Panc1 (cell line): ENCODE results near the gene SYT2. TPM values are rescaled to one million over a fixed set of nuclear protein-coding genes. Genes with fewer than 3 reads are reported as not detected.

Experiments used
- ATAC-seq: fragments of 200-7000 bp; cut with Tn5 transposase; 2 replicates; pipeline ENCODE4 v1.9.1; 2020; ENCODE audit warnings: mild to moderate bottlenecking, moderate library complexity
- BruUV-seq: library from RNA; stranded (reverse); fragments of 400-500 nt; replicated peaks from 2 replicates; lab custom pipeline; 2021; lab: Mats Ljungman, UMichigan
- CTCF ChIA-PET: fragments of 300-600 bp; sonication (Branson Sonifier 250); formaldehyde crosslinking; loops from one replicate; lab custom pipeline; 2022; ENCODE audit warnings: antibody characterized with exemption; lab: Charles Lee
- POLR2A ChIA-PET: fragments of 300-600 bp; sonication (Branson Sonifier 250); formaldehyde crosslinking; loops from one replicate; lab custom pipeline; 2022; ENCODE audit warnings: antibody characterized with exemption; lab: Charles Lee
- DNase-seq: peaks from one replicate; pipeline ENCODE4 v3.0.0-alpha.2; 2010; ENCODE audit warnings: low read depth, low spot score
- H3K27ac ChIP-seq: 2 replicates; pipeline ENCODE4 v1.5.1; 2011; ENCODE audit warnings: mild to moderate bottlenecking, low read length, inconsistent platforms
- H3K27me3 ChIP-seq: fragments of 200-500 bp; sonication (Bioruptor generic); 2 replicates; pipeline ENCODE4 v1.6.0; 2014; ENCODE audit warnings: low read length, inconsistent platforms; ENCODE audit not compliant: control insufficient read depth, insufficient read depth
- H3K36me3 ChIP-seq: fragments of 200-500 bp; sonication (Bioruptor generic); 2 replicates; pipeline ENCODE4 v1.5.1; 2014; ENCODE audit warnings: inconsistent platforms, mild to moderate bottlenecking, low read length, moderate library complexity; ENCODE audit not compliant: control insufficient read depth, insufficient read depth
- H3K4me1 ChIP-seq: 2 replicates; pipeline ENCODE4 v1.5.1; 2011; ENCODE audit warnings: inconsistent platforms, mild to moderate bottlenecking, low read length, moderate library complexity; ENCODE audit not compliant: control insufficient read depth, insufficient read depth
- H3K4me3 ChIP-seq, 2 experiments: 2 replicates each; pipeline ENCODE4 v1.5.1; 2011 to 2012; ENCODE audit warnings: low read depth in 2 of 2, low read length in 2 of 2, mild to moderate bottlenecking in 2 of 2, inconsistent platforms in 1 of 2, moderate library complexity in 1 of 2
- H3K9me3 ChIP-seq: fragments of 200-500 bp; sonication (Bioruptor generic); 2 replicates; pipeline ENCODE4 v1.5.1; 2014; ENCODE audit warnings: low read depth, mild to moderate bottlenecking, inconsistent platforms, low read length, moderate library complexity; ENCODE audit not compliant: control insufficient read depth, insufficient read depth
- CTCF ChIP-seq: fragments of 450-650 bp; IDR thresholded peaks from 2 replicates; pipeline ENCODE4 v1.5.1; 2017; ENCODE audit warnings: mild to moderate bottlenecking
- POLR2AphosphoS5 ChIP-seq: IDR thresholded peaks from 2 replicates; pipeline ENCODE4 v1.6.1; 2012; ENCODE audit warnings: mild to moderate bottlenecking, low read depth, low read length, moderate library complexity
- SIN3A ChIP-seq: IDR thresholded peaks from 2 replicates; pipeline ENCODE4 v1.6.1; 2012; ENCODE audit warnings: low read depth, mild to moderate bottlenecking, low read length, moderate library complexity, borderline replicate concordance; ENCODE audit not compliant: insufficient read depth
- TCF7L2 ChIP-seq: IDR thresholded peaks from 2 replicates; pipeline ENCODE4 v1.6.1; 2011; ENCODE audit warnings: mild to moderate bottlenecking, low read depth, low read length, inconsistent platforms
- in situ Hi-C: cut with HindIII; loops from 2 replicates; pipeline ENCODE4 v1.10.0; 2016; ENCODE audit warnings: low sequenced_read_pairs, low pct_unique_long_range_greater_than_20kb
- intact Hi-C: fragments of 100-400 bp; cut with micrococcal nuclease; formaldehyde crosslinking; loops from one replicate; pipeline ENCODE4 v1.10.0; 2022; ENCODE audit not compliant: unreplicated experiment
- total RNA-seq: library from RNA; stranded (reverse); gene quantifications from one replicate; pipeline ENCODE4 v1.2.1, GENCODE V29; 2021; ENCODE audit not compliant: unreplicated experiment
- TF ChIP-seq, protein P1 (sequence below), 2 experiments: IDR thresholded peaks; 2 replicates each; pipeline ENCODE4 v1.6.1; 2011 to 2012; ENCODE audit warnings: low read depth in 2 of 2, control low read depth in 1 of 2, low read length in 1 of 2, mild to moderate bottlenecking in 1 of 2, moderate library complexity in 1 of 2; ENCODE audit not compliant: insufficient read depth in 1 of 2

The SYT2 gene
- total RNA-seq, 1 experiment from 2014 or later: 0.03 TPM

DNA sequence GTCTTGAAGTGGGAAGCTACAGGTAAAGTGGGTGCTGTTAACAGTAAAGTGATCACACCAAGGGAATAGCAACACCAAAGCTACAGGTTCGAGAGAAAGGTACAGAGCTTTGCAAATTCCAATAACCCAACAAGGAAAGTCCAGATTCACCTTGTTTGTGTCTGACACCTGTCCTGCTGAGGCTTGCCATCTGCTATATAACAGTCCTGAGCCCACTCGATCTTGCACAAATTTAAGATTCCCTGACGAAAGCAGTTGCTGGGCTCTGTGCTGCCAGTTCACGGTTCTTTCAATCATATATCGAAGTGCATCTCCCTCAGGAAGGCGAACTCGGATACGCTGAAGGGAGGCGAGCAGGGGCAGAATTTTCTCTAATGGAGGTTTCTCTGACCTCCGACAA lies 23.0 kb upstream of the SYT2 start:
- no peaks in the 10 kb centered on the region for H3K9me3 ChIP-seq
- in situ Hi-C loops (no loop called here), intact Hi-C loops (no loop called here)
- ChIA-PET POLR2A (no interaction called here), CTCF (no interaction called here)
- no peak overlapping the region for H3K4me3 ChIP-seq
- no peak for DNase-seq
- H3K36me3 ChIP-seq: peaks cover 86% of the 10 kb centered on the region
- no peaks in the 10 kb centered on the region for H3K27me3 ChIP-seq
- H3K27ac ChIP-seq: no peak overlapping the region
- H3K4me1 ChIP-seq: no peaks in the 10 kb centered on the region
- BruUV-seq: no TSS peak
- TF ChIP-seq, protein P1, sequence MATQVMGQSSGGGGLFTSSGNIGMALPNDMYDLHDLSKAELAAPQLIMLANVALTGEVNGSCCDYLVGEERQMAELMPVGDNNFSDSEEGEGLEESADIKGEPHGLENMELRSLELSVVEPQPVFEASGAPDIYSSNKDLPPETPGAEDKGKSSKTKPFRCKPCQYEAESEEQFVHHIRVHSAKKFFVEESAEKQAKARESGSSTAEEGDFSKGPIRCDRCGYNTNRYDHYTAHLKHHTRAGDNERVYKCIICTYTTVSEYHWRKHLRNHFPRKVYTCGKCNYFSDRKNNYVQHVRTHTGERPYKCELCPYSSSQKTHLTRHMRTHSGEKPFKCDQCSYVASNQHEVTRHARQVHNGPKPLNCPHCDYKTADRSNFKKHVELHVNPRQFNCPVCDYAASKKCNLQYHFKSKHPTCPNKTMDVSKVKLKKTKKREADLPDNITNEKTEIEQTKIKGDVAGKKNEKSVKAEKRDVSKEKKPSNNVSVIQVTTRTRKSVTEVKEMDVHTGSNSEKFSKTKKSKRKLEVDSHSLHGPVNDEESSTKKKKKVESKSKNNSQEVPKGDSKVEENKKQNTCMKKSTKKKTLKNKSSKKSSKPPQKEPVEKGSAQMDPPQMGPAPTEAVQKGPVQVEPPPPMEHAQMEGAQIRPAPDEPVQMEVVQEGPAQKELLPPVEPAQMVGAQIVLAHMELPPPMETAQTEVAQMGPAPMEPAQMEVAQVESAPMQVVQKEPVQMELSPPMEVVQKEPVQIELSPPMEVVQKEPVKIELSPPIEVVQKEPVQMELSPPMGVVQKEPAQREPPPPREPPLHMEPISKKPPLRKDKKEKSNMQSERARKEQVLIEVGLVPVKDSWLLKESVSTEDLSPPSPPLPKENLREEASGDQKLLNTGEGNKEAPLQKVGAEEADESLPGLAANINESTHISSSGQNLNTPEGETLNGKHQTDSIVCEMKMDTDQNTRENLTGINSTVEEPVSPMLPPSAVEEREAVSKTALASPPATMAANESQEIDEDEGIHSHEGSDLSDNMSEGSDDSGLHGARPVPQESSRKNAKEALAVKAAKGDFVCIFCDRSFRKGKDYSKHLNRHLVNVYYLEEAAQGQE (IDR thresholded peaks at IDR 0.05; ENCODE audit: insufficient read depth in 1 of 2, low read depth in 2 of 2, low read length in 1 of 2): no peak
- TF ChIP-seq CTCF: no peak
- no peak for TF ChIP-seq POLR2AphosphoS5
- TF ChIP-seq TCF7L2: no peak
- no peak for TF ChIP-seq SIN3A
- no peak for ATAC-seq

GRCh38 chr1:202728951-202729350 lies 18.7 kb upstream of the SYT2 start:
- Histone ChIP-seq H3K9me3 (no peaks in the 10 kb centered on the region), H3K4me1 (no peaks in the 10 kb centered on the region), H3K27me3 (no peaks in the 10 kb centered on the region), H3K36me3 (peaks cover 73% of the 10 kb centered on the region), H3K27ac (no peak overlapping the region), H3K4me3 (no peak overlapping the region)
- in situ Hi-C loops: no loop called here
- POLR2A ChIA-PET: interaction anchor here (0.7 kb wide), 1 partner anchor 245 kb away, joined by 3 read pairs; no protein-coding TSS in a partner anchor
- DNase-seq (no peak), ATAC-seq (no peak)
- BruUV-seq: no TSS peak
- CTCF ChIA-PET: no interaction called here
- intact Hi-C loops: no loop called here
- TF ChIP-seq, protein P1 (IDR thresholded peaks at IDR 0.05; ENCODE audit: insufficient read depth in 1 of 2, low read depth in 2 of 2, low read length in 1 of 2): no peak
- TF ChIP-seq POLR2AphosphoS5 (no peak), SIN3A (no peak), CTCF (no peak), TCF7L2 (no peak)
